ENCODE data around the gene LRRC1. TPM values are rescaled to one million over a fixed set of nuclear protein-coding genes. Genes with fewer than 3 reads are reported as not detected.

LRRC1 gene
- total and polyA plus RNA-seq, 2 experiments from 2014 or later = 11.3 to 16.6 TPM

- Histone ChIP-seq H4K20me1 (replicated peaks; ENCODE audit: insufficient read depth) (peaks cover 32% of the 10 kb centered on the region), H3K27me3 (ENCODE audit: insufficient read depth) (no peaks in the 10 kb centered on the region), H3K4me3 (no peak overlapping the region), H3F3A (replicated peaks; ENCODE audit: low read depth) (no peaks in the 10 kb centered on the region), H3K4me1 (ENCODE audit: insufficient read depth) (peaks cover 16% of the 10 kb centered on the region), H3K27ac (ENCODE audit: low read depth) (peak overlapping the region; percentile 27; the same call in 1 of the 2 replicates), H3K36me3 (ENCODE audit: insufficient read depth) (no peaks in the 10 kb centered on the region), H3K79me2 (replicated peaks; ENCODE audit: insufficient read depth) (peaks cover 75% of the 10 kb centered on the region), H3K9me2 (ENCODE audit: insufficient read depth) (no peaks in the 10 kb centered on the region), H3K4me2 (no peak overlapping the region), H2AFZ (no peak overlapping the region)
- H3K27me3 Mint-ChIP-seq (ENCODE audit: insufficient read depth, low read depth, poor library complexity) = peaks cover 3% of the 10 kb centered on the region
- H3K4me3 Mint-ChIP-seq = no peak overlapping the region
- ATAC-seq (peak; percentile 40; the same call in 2 of the 3 replicates), DNase-seq (ENCODE audit: low spot score) (no peak)
- no peaks in the 10 kb centered on the region for H3K36me3 Mint-ChIP-seq (ENCODE audit: low read depth)
- H3K4me1 Mint-ChIP-seq = peaks cover 47% of the 10 kb centered on the region
- H3K9me3 Mint-ChIP-seq = no peaks in the 10 kb centered on the region
- H3K27ac Mint-ChIP-seq = no peak overlapping the region
- TF ChIP-seq NANOG (IDR thresholded peaks at IDR 0.05; ENCODE audit: borderline replicate concordance) (no peak), CREB1 (CRISPR knock-in tag; IDR thresholded peaks at IDR 0.05; ENCODE audit: low read depth) (no peak), POLR2AphosphoS5 (IDR thresholded peaks at IDR 0.05; ENCODE audit: low read depth) (no peak), EZH2phosphoT487 (IDR thresholded peaks at IDR 0.05; ENCODE audit: unreplicated experiment) (no peak), ETS1 (IDR thresholded peaks at IDR 0.05) (no peak), ZNF114 (CRISPR knock-in tag; IDR thresholded peaks at IDR 0.05) (no peak), CTCF (conservative IDR thresholded peaks at IDR 0.05; ENCODE audit: low read depth in 2 of 2) (no peak), EZH2 (IDR thresholded peaks at IDR 0.05; ENCODE audit: low read depth, unreplicated experiment) (no peak), JUNB (IDR thresholded peaks at IDR 0.05; ENCODE audit: unreplicated experiment) (no peak), ZNF462 (CRISPR knock-in tag; IDR thresholded peaks at IDR 0.05) (no peak), REST (IDR thresholded peaks at IDR 0.05; ENCODE audit: unreplicated experiment) (no peak), STAT1 (IDR thresholded peaks at IDR 0.05; ENCODE audit: unreplicated experiment) (no peak), ZNF331 (CRISPR knock-in tag; IDR thresholded peaks at IDR 0.05; ENCODE audit: low read depth) (no peak)
Observed at GRCh38 chr6:53805016-53805415, 10.2 kb downstream of the LRRC1 start.
